Putamen (tissue), 1 donor: ENCODE data around the gene KIF26B.

Source experiments
- DNase-seq: peaks from one replicate; pipeline ENCODE4 v3.0.0-alpha.2; 2016; ENCODE audit warnings: low spot score

KIF26B gene

DNA sequence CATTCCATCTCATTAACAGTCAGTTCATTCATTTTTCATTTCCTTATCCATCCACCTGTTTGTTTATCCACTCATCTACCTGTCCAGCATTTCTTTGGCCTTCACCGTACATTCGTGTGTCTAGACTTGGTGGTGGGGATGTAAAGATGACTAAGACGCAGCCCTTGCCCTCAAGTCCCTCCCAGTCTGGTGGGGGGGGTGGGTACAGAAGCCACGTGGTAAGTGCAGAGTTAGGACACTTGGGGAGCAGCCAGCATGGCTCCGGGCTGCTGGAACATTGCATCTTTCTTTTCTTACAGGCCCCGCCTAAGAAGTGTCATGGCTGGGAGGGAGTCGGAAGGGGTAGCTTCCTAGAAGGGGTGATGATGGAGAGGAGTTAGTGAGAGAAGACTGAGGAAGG is 17.2 kb downstream of the KIF26B start:
- no peak for DNase-seq

DNA sequence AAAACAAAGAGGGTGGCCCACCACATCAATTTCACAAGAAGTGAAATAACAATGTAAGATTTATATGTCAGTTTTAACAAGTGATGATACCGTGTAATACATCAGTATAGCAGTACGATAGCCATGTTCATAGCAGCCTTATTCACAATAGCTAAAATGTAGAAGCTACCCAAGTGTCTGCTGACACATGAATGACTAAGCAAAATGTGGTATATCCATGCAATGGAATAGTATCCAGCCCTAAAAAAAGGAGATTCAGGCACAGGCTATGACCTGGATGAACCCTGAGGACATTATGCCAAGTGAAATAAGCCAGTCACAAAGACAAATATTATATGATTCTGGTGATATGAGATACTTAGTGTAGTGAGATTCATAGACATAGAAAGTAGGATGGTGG is 18.0 kb downstream of the KIF26B start:
- no peak for DNase-seq

DNA sequence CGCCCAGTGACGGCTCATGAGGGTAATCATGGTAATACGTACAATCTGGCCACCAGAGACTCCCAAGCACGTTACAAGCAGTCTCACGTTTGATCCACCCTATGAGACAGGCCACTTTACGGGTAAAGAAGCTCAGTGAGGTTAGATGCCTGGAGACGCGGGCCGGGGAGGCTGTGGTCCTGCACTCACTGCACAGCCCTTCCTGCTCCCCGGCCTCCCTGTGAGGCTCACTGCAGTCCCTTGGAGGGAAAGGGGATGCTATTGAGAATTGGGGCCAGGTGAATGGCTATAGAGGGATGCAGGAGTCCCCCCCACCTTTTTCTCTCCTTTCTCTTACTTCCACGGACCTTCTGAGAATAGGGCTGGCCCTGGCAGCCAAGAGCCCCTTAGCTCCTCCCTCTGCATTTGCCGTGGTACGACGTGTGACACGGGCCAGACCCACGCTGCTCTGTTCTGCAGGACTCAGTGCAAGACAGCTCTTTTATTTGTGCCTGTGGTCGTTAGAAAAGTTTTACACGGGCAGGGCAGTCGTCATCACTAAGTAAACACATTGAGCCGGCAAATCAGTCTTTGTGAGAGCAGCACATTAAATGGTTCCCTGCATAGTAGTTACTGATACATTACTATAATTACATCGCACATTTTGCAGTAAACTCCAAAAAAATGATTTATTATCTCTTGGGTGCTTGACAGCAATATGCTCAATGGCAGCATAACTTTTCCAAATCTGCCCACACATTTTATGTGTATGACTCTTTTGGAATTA is 18.8 kb downstream of the KIF26B start:
- DNase-seq, result no peak

DNA sequence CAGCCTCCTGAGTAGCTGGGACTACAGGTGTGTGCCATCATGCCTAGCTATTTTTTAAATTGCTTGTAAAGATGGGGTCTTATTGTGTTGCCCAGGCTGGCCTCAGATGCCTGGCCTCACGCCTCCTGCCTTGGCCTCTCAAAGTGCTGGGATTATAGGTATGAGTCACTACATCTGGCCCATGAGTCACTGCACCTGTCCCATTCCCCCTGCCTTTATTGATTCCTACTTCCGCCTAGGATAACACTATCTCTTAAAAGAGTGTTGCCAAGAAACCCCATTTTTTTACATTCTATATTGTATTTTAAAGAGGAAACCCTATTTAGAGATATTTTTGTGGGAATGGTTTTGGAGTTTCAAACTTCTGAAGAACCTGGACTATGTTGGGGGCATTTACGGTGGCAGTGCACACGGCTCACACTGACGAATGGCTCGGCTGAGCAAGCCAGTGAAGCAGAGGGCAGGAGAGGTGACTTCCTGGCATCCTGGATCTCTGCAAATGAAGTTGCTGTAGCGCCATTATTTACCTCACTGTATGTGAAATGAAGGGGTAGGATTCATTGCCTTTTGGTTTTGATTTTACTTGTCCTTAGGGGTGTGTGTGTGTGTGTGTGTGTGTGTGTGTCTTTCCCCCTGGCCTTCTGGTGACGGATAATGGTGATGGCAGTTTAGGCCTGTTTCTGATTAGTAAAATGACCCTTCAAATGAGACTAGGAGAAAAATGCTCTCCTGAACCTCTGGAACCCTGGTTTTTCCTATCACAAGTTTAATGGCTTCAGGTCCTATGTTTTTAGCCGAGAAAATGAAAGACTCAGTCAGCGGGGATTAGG is 22.5 kb downstream of the KIF26B start:
- DNase-seq, result no peak

DNA sequence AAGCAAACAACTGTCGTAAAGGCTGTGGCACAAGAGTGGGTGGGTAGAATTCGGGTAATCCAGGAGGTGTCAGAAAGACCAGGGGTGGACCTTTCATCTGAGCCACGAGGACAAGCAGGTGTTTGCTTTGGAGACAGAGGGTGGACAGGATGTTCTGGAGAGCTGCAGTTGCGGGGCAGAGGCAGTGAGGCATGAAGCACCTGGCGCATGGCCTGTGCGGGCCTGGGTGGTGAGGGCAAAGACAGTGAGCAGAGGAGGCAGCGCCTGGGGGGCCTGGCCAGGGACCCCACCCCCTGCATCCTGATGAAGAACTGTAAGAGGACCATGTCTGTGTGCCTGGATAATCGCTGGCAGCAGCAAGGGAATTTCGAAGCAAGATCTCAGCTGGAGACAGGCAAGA is 24.9 kb downstream of the KIF26B start:
- DNase-seq, result no peak

DNA sequence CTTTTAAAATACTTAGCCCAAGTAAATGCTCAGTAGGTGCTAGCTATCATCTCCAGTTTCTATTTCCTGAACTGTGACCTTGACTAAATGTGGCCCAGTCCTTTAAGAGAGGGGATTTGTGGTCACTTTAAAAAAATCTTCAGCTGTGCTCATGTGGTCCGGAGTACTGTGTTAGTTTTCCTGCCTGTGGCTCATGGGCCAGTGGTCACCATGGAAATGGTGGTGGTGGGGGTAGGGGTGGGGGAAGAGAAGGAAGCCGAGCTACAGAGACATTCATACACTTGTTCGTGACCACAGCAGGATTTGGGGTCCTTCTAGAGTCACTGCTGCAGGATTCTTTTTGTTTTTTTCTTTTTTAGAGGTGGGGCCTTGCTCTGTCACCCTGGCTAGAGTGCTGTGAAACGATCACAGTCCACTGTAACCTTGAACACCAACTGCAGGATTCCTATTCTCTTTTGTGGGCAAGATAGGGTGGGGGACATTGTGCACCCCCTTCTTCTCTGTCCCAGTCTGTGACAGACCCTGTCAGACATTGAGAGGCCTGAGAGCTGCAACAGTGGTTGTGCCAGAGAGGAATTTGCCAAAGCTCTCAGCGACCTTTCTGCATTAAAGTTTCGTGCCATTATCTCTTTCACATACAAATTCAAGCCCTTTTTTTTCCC is 25.8 kb downstream of the KIF26B start:
- no peak for DNase-seq

DNA sequence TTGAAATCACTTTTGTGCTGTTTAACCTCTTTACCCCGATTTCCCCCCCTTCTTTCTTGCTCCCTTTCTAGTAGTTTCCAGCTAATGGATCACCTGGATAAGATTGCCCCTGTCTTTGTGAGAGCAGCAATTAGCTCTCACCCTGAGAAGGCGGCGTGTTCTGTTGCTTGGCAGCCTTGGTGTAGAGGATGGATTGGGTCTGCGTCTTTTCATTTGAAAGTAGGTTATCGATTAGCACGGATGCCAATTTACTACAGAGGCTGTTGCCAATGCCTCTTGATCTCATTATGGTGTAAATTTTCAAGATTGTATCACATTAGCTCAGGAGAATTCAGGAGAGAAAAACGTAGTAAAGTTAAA is 26.4 kb downstream of the KIF26B start:
- no peak for DNase-seq

DNA sequence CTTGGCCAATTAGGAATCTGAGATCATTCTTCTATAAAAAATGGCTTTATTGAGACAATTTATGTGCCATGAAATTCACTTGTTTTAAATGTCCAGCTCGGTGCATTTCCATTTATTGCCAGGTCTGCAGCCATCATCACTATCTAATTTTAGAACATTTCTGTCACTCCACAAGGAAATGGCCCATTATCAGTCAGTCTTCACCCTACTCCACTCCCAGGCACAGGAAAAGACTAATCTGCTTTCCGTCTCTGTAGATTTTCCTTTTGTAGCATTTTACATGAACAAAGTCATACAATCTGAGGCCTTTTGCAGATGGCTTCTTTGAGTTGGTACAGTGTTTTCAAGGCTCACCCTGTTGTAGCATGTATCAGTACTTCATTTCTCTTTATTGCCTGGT is 27.2 kb downstream of the KIF26B start:
- DNase-seq, result no peak

DNA sequence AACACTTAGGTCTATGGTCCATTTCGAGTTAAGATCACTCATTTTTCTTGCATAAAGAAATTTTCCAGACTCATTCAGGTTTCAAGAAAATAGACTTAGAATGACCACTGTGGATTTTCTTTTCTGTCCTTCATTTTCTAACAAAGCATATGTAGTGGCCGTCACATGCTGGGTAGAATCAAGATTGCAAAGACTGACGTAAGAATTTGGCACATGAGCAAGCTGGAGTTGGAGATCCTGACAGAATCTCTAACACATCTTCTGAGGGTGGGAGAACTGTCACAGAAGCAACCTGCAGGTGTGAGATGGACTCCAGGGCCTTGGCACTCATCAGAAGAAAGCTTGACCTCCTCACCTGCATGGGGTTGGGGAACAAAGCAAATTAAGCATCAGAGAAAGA is 28.6 kb downstream of the KIF26B start:
- DNase-seq, result no peak

DNA sequence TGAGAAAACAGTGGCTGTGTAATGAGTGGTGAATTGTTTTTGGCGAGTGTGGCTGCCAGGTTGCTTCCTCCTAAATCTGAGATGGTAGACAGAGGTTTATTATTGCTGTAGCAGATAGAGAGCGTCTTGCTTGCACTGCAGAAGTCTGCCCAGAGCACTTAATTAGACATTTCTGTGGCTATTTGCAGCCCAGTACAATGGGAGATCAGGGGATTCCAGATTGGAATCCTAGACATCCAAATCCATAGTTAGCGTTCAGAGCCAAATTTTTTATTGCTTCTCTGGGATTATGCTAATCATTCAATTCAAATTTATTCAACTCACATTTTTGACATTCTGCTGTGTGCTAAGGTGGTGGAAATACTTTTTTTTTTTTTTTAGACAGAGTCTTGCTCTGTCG is 30.0 kb downstream of the KIF26B start:
- DNase-seq, result no peak

DNA sequence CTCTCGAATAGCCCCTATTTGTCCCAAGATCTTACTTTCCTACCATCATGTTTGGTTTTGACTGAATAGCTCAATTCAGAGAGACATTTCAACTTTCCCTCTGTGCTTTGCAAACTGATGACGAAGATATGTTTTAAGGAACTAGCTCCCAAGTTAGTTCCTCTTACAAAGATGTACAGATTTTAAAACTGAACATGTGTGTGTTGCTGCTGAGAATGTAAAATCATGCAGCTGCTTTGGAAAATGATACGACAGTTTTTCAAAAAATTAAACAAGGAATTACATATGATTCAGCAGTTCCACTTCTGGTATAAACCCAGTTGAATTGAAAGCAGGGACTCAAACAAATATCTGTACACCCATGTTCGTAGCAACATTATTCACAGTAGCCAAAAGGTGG is 33.6 kb downstream of the KIF26B start:
- DNase-seq, result no peak

DNA sequence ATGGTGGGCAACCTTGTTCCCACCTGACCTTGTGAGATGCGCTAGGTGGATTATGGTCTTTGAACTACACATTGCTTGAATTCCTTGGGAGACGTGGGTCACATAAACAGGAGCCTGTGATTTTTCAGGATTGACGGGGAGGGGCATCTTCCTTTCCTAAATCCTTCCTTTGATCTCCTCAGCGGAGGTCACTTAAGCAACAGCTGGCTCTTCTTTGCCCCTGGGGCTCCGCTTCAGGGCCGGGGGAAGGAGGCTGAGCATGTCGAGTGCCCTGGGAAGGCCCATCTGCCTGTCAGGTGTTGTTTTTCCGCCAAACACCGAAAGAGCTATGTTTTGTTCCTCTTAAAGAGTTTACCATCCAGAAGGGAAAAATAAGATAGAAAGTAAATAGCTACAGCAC is 40.6 kb downstream of the KIF26B start:
- no peak for DNase-seq

DNA sequence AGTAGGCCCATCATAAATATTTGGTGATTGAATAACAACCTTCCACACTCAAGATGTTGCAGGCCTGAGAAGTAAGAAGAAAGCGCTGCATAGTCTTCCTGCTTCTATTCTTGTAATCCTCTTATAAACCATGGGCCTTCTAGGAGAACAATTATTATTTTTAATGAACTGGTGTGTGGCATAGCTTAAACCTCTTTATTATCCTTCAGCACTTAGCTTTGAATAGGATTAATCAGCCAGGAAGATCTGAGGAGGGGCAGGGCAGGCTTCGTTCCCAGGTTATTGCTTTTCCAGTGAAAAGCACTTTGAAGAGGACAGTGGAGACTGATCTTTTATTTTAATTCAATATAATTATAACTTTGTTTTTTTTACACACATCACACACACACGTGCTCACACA is 42.3 kb downstream of the KIF26B start:
- no peak for DNase-seq

DNA sequence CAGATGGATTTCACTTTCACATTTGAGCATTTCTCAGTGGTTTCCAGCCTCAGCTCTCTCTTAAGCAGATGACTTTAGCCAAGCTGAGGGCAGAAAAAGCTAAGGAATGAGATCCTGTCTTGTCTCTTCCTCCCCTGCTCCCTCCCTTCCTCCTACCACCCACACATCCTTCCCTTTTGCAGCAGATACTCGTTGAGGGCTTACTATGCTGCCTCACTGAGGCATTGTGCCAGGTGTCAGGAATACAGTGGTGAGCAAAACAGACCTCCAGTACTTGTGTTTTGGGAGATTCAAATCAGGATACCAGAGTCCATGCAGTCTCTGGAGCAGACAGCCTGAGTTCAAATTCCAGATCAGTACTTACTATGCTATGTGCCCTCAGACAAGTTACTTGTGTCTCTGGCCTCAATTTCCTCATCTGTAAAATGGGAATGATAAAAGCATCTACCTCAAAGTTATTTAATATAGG is 43.2 kb downstream of the KIF26B start:
- DNase-seq, result no peak

DNA sequence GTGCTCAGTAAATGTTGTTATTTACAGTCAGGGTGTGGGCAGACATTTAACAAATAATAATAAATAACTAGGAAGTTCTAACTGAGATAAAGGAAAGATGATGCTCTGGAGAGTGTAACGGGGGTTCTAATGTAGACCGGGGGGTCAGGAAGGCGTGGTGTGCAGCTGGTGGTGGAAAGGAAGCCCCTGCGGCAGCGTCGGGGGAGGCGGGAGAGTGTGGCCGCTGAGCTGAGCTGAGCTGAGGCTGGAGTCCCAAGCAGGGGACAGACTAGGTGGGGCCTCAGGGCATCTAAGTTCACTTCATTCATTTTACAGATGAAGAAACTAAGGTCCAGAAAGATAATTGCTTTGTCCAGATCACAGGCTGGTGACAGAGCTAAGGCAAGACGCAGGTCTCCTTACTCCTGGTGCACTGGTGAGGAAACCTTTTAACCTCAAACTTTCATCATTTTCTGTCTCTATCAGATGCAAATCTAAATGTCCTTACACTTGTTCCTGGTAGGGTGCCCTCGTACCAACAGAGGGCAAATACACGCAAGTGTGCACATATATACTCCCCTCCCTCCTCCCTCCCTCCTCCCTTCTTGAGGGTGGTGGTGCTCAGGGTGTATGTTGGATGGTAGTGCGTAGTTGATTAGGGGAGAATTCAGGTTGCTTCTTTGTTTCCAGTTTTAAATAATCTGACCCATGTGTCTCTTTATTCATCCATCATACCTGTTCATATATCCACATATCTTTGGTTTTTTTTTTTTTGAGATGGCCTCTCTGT is 44.1 kb downstream of the KIF26B start:
- DNase-seq, result no peak

DNA sequence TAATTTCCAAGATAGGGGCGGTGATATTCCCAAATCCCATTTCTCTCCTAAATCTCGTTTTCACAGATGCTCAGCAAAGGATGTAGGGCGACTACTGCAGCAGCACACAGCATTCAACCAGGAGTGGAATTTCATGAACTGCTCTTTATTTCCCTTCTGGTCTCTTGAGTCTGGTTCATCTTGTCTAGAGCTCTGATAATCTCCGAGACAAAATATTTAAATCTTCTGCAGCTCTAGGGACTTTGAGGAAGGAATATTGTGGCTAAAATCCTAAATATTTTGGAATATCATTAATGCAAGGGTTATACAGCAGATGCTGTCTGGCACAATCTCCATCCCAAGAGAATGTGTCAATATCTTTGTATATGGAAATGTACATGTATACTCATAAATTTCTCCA is 45.4 kb downstream of the KIF26B start:
- no peak for DNase-seq

DNA sequence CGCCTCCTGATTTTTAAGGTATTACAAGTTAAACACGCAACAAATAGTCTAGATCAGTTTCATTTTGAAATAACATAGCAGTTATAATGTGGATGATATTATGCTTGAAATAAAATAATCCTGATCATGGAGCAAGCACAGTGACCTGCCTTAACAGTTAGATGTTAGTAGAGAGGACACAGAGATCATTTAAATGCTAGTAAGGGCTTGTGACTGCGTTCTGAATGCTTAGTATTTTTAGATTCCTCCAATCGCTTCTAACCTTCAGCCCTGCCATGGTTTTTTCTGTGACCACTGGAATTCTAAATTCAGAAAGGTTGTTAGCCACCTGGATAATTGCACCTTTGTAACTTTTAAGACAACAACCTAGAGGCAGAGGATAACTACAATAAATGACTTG is 46.4 kb downstream of the KIF26B start:
- DNase-seq, result no peak

DNA sequence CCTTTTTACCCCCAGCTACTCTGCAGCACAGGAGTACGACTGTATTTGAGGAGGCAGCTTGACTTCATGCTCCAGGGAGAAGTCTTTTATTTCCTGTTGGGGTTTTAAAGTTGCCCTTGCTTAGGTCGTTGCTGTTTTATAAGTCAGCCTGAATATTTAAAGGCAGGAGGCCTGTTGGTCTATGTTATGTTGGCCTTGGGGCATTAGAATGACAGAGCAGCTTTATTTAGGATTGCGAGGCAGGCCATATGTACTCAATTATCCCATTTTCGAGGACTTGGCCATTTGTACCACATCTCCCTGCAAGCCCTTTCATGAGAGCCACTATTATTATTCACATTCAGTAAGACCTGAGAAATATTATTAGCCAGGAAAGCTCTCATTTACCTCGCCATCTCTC is 47.0 kb downstream of the KIF26B start:
- no peak for DNase-seq

DNA sequence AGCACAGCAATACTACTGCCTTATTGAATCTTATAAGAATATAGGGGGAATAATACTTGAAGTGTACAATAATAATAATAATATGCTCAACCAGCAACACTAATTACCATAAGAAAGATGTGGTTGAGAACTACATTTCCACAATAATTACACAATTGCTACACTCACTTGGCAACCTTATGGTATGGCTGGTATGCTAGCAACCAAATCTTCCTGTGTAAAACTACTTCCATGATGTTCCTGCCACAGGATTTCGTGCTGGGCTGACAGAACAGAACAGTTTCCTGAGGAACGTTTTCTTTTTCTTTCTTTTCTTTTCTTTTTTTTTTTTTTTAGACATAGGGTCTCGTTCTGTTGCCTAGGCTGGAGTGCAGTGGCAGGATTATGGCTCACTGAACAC is 50.6 kb downstream of the KIF26B start:
- no peak for DNase-seq

DNA sequence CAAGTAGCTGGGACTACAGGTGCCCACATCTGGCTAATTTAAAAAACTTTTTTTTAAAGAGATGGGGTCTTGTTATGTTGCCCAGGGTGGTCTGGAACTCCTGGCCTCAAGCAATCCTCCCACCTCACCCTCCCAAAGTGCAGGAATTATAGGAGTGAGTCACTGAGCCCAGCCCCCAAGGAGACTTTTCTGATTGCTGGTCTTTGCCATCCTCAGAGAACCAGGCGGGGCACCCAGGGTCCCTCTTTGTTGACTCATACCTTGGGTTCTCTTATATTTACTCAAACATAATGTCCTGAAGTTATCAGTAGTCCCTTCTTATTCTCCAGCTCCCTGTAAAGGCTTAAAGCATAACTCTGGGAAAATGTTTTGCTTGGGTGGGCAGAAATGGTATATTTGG is 51.1 kb downstream of the KIF26B start:
- DNase-seq, result no peak

DNA sequence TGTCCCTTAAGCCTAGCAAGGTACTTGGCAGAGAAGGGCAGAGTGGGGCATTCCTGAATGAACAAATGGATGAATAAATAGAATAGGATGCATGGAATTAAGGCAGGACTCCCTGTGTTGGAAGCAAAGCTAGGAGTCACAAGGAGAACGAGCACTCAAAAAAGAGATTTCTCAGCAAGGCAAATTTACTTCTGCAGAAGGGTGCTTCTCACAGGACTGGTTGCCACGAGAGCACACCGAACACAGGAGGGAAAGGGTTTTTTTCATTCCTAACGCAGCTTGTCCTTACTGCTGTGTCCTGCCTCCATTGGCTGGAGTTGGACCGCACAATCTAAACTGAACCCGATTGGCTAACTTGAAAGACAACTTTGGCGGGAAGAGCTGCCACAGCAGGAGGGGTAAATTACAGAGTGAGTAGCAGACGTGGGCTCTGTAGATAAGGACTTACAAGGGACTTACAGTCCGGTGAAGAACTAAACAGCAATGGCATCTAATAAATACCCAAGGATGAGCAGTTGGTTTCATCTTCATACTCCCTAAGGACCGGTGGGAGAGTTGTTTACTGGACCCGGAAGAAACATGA is 52.4 kb downstream of the KIF26B start:
- no peak for DNase-seq

DNA sequence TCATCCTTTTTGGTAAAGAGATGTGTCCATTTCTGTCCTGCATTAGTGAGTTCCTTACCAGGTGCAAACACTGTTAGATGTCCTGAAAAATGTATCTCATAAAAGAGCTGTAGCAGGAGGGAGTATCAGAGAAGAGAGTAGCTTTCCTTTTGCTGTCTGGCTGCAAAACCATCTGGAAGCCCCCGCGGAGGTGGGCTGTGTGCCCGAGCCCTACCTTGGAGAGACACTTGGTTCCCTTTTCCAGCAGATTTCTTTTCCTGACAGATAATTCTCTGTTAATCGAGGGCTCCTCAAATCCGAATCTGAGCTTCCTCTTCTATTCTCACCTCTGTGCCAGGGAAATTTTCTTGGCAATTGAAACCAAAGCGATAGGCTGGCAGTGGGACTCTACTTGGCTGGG is 53.0 kb downstream of the KIF26B start:
- no peak for DNase-seq
